HL-60 (cell line): ENCODE measurements around the gene HPS1.

Experiments
- CTCF ChIP-seq: IDR thresholded peaks from one replicate; pipeline ENCODE4 v1.5.1; 2011; ENCODE audit warnings: low read length, control low read depth, inconsistent platforms; ENCODE audit not compliant: insufficient read depth
- GABPA ChIP-seq: IDR thresholded peaks from 2 replicates; pipeline ENCODE4 v1.6.1; 2012; ENCODE audit warnings: low read depth
- POLR2AphosphoS5 ChIP-seq: IDR thresholded peaks from 2 replicates; pipeline ENCODE4 v1.6.1; 2012; ENCODE audit warnings: low read depth
- TF ChIP-seq, protein P1 (sequence below): IDR thresholded peaks from 2 replicates; pipeline ENCODE4 v1.6.1; 2012; ENCODE audit warnings: low read depth; ENCODE audit not compliant: insufficient replicate concordance

GRCh38 chr10:98461500-98461842 is 14.7 kb upstream of the HPS1 start:
- TF ChIP-seq CTCF (no peak), POLR2AphosphoS5 (no peak), GABPA (no peak)
- TF ChIP-seq, protein P1, sequence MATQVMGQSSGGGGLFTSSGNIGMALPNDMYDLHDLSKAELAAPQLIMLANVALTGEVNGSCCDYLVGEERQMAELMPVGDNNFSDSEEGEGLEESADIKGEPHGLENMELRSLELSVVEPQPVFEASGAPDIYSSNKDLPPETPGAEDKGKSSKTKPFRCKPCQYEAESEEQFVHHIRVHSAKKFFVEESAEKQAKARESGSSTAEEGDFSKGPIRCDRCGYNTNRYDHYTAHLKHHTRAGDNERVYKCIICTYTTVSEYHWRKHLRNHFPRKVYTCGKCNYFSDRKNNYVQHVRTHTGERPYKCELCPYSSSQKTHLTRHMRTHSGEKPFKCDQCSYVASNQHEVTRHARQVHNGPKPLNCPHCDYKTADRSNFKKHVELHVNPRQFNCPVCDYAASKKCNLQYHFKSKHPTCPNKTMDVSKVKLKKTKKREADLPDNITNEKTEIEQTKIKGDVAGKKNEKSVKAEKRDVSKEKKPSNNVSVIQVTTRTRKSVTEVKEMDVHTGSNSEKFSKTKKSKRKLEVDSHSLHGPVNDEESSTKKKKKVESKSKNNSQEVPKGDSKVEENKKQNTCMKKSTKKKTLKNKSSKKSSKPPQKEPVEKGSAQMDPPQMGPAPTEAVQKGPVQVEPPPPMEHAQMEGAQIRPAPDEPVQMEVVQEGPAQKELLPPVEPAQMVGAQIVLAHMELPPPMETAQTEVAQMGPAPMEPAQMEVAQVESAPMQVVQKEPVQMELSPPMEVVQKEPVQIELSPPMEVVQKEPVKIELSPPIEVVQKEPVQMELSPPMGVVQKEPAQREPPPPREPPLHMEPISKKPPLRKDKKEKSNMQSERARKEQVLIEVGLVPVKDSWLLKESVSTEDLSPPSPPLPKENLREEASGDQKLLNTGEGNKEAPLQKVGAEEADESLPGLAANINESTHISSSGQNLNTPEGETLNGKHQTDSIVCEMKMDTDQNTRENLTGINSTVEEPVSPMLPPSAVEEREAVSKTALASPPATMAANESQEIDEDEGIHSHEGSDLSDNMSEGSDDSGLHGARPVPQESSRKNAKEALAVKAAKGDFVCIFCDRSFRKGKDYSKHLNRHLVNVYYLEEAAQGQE: no peak
